Hepatocyte (in vitro differentiated cells): ENCODE data around the gene TNS4. TPM values are rescaled to one million over a fixed set of nuclear protein-coding genes. Genes with fewer than 3 reads are reported as not detected.
A peak's percentile ranks its signal among the peaks of the same experiment; 100 is the strongest.

Experiments
- DNase-seq: peaks from one replicate; pipeline ENCODE4 v3.0.0-alpha.2; 2016; ENCODE audit warnings: low spot score
- H2AFZ ChIP-seq: fragments of 200-600 bp; sonication (generic); 2 replicates; pipeline ENCODE4 v1.6.0; 2016; ENCODE audit warnings: antibody characterized with exemption, mild to moderate bottlenecking
- H3K27ac ChIP-seq: fragments of 200-600 bp; sonication (generic); 2 replicates; pipeline ENCODE4 v1.5.1; 2016; ENCODE audit warnings: mild to moderate bottlenecking
- H3K27me3 ChIP-seq: fragments of 200-600 bp; sonication (generic); 2 replicates; pipeline ENCODE4 v1.6.1; 2016
- H3K36me3 ChIP-seq: fragments of 200-600 bp; sonication (generic); replicated peaks from 2 replicates; pipeline ENCODE4 v1.5.1; 2016; ENCODE audit warnings: low read depth; ENCODE audit not compliant: insufficient read depth
- H3K4me1 ChIP-seq: fragments of 200-600 bp; sonication (generic); 2 replicates; pipeline ENCODE4 v1.5.1; 2016; ENCODE audit warnings: mild to moderate bottlenecking, moderate library complexity; ENCODE audit not compliant: insufficient read depth
- H3K4me2 ChIP-seq: fragments of 200-600 bp; sonication (generic); 2 replicates; pipeline ENCODE4 v1.6.0; 2016
- H3K4me3 ChIP-seq: fragments of 200-600 bp; sonication (generic); 2 replicates; pipeline ENCODE4 v1.5.1; 2016; ENCODE audit warnings: mild to moderate bottlenecking
- H3K79me2 ChIP-seq: fragments of 200-600 bp; sonication (generic); 2 replicates; pipeline ENCODE4 v1.6.0; 2017; ENCODE audit warnings: mild to moderate bottlenecking
- H3K9me2 ChIP-seq: fragments of 200-600 bp; sonication (generic); replicated peaks from 2 replicates; pipeline ENCODE4 v1.6.0; 2017; ENCODE audit warnings: mild to moderate bottlenecking; ENCODE audit not compliant: insufficient read depth
- H3K9me3 ChIP-seq: fragments of 200-600 bp; sonication (generic); 2 replicates; pipeline ENCODE4 v1.5.1; 2016; ENCODE audit warnings: low read depth, mild to moderate bottlenecking
- H4K20me1 ChIP-seq: fragments of 200-600 bp; sonication (generic); 2 replicates; pipeline ENCODE4 v1.6.0; 2016; ENCODE audit warnings: mild to moderate bottlenecking; ENCODE audit not compliant: insufficient read depth, poor library complexity, severe bottlenecking
- EZH2 ChIP-seq: fragments of 200-600 bp; sonication (generic); IDR thresholded peaks from 2 replicates; pipeline ENCODE4 v1.6.1; 2016; ENCODE audit warnings: antibody characterized with exemption, mild to moderate bottlenecking, borderline replicate concordance
- EZH2phosphoT487 ChIP-seq: fragments of 200-600 bp; sonication (generic); IDR thresholded peaks from one replicate; pipeline ENCODE4 v1.6.1; 2018; ENCODE audit warnings: antibody characterized with exemption, mild to moderate bottlenecking, low read depth, moderate library complexity; ENCODE audit not compliant: unreplicated experiment, severe bottlenecking
- WGBS: methylation state at CpG from one replicate; pipeline ENCODE4 v1.1.6; 2016; ENCODE audit warnings: low lambda C conversion rate; ENCODE audit errors: missing lambda C conversion rate; 5-methylcytosine and 5-hydroxymethylcytosine counted together
- polyA plus RNA-seq: library from polyadenylated mRNA; unstranded; fragments of >200 nt; fragmentation: Nextera tagmentation; extraction: Ambion mirVana; gene quantifications from 2 replicates; pipeline ENCODE4 v1.2.1, GENCODE V29; 2016
- total RNA-seq: library from RNA; depleted of rRNA; stranded (reverse); fragments of >200 nt; gene quantifications from 2 replicates; pipeline ENCODE4 v1.2.3, GENCODE V29; 2014
- TF ChIP-seq, protein P1 (sequence below): fragments of 200-600 bp; sonication (generic); IDR thresholded peaks from 2 replicates; pipeline ENCODE4 v1.5.1; 2016; ENCODE audit warnings: antibody characterized with exemption, mild to moderate bottlenecking; ENCODE audit not compliant: poor library complexity

TNS4 gene
- total and polyA plus RNA-seq, 2 experiments from 2014 or later, result 0.07 TPM; not detected in 1

DNA sequence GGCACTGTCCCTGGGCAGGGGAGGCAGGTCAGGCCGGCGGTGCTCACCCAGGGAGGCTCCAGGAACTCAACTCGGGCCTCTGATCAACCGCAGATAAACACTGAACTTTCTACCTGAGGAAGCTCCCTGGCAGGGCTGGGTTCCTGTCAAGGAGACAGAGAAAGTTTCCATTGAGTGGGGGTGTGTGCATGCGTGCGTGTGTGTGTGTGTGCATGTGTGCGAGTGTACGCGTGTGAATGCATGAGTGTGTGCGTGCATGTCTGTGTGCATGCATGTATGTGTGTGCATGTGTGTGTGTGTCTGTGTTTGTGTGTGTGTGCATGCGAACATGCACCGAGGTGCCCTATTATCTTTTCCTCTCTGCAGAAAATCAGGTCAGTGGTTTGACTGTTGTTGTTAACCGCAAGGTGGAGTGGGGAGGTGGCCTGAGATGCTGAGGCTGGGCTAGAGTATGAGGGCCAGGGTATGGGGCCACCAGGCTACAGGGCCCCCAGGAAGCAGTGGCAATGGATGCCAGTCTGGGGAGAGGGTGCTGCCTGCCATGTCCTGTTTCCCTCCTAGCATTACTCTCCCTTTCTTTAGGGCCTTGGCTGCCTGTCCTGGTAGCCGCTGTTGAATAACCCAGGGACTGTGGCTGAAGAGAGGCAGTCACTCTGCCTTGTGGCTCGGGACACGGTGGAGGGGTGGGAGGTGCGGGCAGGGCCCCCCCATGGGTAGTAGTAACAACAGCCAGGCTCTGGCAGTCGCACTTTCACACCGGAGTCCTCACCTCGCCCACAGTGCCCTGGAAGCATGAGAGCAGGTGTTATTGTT is 39.8 kb upstream of the TNS4 start:
- H3K4me3 ChIP-seq, result no peak overlapping the region
- no peaks in the 10 kb centered on the region for H3K79me2 ChIP-seq
- no peaks in the 10 kb centered on the region for H3K9me3 ChIP-seq
- peaks cover 36% of the 10 kb centered on the region for H3K4me1 ChIP-seq
- WGBS, result 85% methylated on average over 20 of the region's 20 CpGs
- no peaks in the 10 kb centered on the region for H4K20me1 ChIP-seq
- H3K36me3 ChIP-seq, result no peaks in the 10 kb centered on the region
- no peak overlapping the region for H2AFZ ChIP-seq
- no peak for TF ChIP-seq EZH2phosphoT487
- TF ChIP-seq, protein P1, sequence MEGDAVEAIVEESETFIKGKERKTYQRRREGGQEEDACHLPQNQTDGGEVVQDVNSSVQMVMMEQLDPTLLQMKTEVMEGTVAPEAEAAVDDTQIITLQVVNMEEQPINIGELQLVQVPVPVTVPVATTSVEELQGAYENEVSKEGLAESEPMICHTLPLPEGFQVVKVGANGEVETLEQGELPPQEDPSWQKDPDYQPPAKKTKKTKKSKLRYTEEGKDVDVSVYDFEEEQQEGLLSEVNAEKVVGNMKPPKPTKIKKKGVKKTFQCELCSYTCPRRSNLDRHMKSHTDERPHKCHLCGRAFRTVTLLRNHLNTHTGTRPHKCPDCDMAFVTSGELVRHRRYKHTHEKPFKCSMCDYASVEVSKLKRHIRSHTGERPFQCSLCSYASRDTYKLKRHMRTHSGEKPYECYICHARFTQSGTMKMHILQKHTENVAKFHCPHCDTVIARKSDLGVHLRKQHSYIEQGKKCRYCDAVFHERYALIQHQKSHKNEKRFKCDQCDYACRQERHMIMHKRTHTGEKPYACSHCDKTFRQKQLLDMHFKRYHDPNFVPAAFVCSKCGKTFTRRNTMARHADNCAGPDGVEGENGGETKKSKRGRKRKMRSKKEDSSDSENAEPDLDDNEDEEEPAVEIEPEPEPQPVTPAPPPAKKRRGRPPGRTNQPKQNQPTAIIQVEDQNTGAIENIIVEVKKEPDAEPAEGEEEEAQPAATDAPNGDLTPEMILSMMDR, result no peak
- TF ChIP-seq EZH2, result no peak
- H3K27me3 ChIP-seq, result no peaks in the 10 kb centered on the region
- peak overlapping the region; percentile 27 for H3K4me2 ChIP-seq
- DNase-seq, result peak; percentile 46
- H3K27ac ChIP-seq, result peak overlapping the region; percentile 91
- no peaks in the 10 kb centered on the region for H3K9me2 ChIP-seq

GRCh38 chr17:40540448-40540847 is 39.0 kb upstream of the TNS4 start:
- no peak overlapping the region for H2AFZ ChIP-seq
- no peaks in the 10 kb centered on the region for H3K79me2 ChIP-seq
- DNase-seq, result no peak
- peak overlapping the region; percentile 91 for H3K27ac ChIP-seq
- H3K36me3 ChIP-seq, result no peaks in the 10 kb centered on the region
- H3K9me3 ChIP-seq, result no peaks in the 10 kb centered on the region
- no peak overlapping the region for H3K4me2 ChIP-seq
- no peak for TF ChIP-seq EZH2
- TF ChIP-seq, protein P1, result no peak
- no peak for TF ChIP-seq EZH2phosphoT487
- H3K4me3 ChIP-seq, result no peak overlapping the region
- H3K9me2 ChIP-seq, result no peaks in the 10 kb centered on the region
- H4K20me1 ChIP-seq, result no peaks in the 10 kb centered on the region
- 96% methylated on average over 8 of the region's 8 CpGs for WGBS
- H3K27me3 ChIP-seq, result no peaks in the 10 kb centered on the region
- H3K4me1 ChIP-seq, result peaks cover 42% of the 10 kb centered on the region

- no peak for DNase-seq
- Histone ChIP-seq H3K4me2 (no peak overlapping the region), H4K20me1 (no peaks in the 10 kb centered on the region), H3K9me2 (no peaks in the 10 kb centered on the region), H3K4me1 (peaks cover 42% of the 10 kb centered on the region), H3K27me3 (no peaks in the 10 kb centered on the region), H3K27ac (no peak overlapping the region), H2AFZ (no peak overlapping the region), H3K79me2 (no peaks in the 10 kb centered on the region), H3K36me3 (no peaks in the 10 kb centered on the region), H3K4me3 (no peak overlapping the region), H3K9me3 (no peaks in the 10 kb centered on the region)
- TF ChIP-seq, protein P1, result no peak
- TF ChIP-seq EZH2, result no peak
- TF ChIP-seq EZH2phosphoT487, result no peak
- 83% methylated on average over 9 of the region's 9 CpGs for WGBS
These were observed 38.4 kb upstream of the TNS4 start for GRCh38 chr17:40539711-40540411.
